HG02588 (cell line): Measurements from ENCODE around the gene LNX2.

Source experiments
- ATAC-seq: cut with Tn5 transposase; IDR thresholded peaks from one replicate; pipeline ENCODE4 v1.9.1; 2021; ENCODE audit warnings: mild to moderate bottlenecking, moderate library complexity; ENCODE audit not compliant: unreplicated experiment

The LNX2 gene

DNA sequence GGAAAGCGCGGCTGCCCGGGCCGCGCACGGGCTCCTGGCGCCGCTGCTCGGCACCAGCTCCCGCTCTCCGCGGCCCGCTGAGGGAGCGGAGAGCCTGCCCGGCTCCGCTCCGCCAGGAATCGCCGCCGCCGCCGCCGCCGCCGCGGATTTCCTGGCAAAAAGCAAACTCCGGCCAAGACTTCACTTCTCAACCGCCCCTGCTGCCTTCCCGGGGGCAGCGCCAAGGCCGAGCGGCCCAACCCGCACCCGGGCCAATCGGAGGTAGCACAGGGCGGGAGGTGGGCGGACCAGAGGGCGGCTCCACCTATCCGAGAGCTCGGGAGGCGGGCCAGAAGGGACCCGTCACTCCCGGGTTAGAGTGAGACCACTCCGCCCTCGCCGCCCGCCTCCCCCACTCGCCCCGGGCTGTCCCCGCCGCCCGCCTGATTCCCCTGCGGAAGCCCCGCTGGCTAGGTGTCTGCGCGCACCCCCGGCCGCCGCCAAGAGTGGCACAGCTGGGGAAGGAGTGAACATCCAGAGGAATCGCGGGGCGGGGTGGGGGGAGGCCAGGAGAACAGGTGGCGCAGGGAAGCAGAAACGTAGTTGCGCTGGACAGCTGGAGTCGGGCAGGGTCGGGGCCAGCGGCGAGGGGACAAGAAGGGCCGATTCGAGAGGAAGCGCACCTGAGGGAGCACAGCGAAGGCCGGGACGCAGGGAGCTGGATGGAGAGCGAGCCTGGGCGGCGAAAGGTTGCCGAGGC, at the start of gene LNX2:
LNX2 (minus strand) TSS at position 153 of the 739 bp plus-strand sequence. CDS start 38,826 bp downstream, outside the sequence.
- peak; percentile 87 for ATAC-seq

DNA sequence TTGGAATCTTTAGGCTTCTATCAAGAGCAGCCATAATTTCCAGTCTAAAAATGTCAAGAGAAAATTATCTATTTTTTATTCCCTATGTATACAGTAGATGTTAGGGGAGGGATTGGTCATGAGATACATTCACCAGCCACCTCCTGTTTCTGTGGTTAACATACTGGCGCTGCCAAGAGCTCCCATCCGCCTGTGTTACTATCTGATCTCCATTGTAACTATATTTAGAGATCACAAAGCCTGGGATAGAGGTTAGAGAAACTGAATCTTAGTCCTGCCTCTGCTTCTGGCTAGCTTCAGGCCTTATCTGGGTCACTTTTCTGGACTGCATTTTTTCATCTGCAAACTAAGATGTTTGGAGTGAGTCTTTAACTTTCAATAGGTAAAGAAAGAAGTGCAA, 47.6 kb upstream of the LNX2 start:
- ATAC-seq = no peak

DNA sequence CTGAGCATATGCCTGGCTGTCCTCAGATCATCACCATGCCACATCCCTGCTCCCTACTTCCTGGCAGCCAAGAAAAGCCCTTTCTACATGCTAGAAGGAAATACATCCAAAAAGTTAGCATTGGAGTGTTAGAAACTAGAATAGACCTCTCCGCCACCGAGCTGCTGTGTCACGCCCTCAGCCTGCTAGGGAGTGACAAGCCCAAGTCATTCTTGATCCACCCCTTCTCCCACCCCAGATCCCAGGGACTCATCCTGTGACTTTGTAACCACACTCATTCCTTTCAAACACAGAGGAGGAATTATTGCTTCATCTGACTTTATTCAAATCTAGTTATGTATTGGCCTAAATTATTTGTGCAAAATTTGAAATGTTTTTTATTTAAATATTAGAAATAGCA, 46.6 kb upstream of the LNX2 start:
- ATAC-seq = no peak

DNA sequence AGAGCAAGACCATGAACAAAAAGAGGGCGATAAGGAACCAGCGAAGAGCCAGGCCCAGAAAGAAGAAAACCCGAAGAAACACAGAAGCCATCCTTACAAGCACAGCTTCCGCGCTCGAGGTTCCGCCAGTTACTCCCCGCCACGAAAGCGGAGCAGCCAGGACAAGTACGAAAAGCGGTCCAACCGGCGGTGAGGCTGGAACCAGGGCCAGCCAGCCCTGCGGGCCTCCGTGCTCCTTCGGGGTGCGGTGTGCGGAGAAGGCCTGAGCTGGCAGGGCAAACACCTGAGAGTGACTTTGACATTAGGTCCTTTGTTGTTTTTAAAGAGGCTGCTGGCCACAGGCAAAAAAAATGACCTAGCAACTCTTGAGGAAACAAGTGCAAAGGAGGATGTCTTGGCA, 45.4 kb upstream of the LNX2 start:
- no peak for ATAC-seq

DNA sequence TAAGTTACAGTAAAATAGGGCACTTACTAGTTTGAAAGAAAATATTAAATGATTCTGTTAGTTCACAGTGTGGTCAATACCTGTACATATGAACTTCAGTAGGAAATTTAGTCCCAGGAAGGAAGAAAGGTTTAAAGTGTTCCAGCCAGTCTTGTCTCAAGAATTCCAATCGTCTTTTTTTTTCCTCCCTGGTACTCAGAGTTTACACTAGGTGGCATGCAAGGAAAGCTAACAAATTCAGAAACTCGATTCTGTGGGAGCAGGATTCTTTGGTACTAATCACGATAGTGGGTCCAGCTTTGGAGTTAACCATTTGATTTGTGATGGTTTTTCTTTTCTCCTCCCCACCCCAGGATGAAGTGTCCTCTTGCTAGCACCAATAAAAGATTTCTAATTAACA, 45.0 kb upstream of the LNX2 start:
- ATAC-seq = no peak

DNA sequence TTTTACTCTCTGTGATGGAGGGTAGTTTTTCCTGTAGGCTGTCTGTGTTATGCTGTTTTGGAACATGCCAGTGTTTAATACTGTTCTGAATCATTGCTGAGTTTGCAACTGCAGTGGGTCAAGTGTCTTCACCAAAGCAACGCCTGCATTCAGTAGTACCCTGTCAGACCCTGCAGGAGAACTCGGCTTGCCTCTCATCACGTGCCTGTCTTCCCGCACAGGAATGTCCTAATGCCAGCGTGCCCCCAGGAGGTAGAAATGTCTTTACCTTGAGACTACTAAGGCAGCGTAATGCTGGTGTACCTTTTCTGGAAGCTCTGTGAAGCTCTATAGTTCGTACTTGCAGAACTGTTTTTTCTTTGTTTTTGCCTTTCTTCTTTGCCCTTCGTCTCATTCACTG, 43.6 kb upstream of the LNX2 start:
- no peak for ATAC-seq

DNA sequence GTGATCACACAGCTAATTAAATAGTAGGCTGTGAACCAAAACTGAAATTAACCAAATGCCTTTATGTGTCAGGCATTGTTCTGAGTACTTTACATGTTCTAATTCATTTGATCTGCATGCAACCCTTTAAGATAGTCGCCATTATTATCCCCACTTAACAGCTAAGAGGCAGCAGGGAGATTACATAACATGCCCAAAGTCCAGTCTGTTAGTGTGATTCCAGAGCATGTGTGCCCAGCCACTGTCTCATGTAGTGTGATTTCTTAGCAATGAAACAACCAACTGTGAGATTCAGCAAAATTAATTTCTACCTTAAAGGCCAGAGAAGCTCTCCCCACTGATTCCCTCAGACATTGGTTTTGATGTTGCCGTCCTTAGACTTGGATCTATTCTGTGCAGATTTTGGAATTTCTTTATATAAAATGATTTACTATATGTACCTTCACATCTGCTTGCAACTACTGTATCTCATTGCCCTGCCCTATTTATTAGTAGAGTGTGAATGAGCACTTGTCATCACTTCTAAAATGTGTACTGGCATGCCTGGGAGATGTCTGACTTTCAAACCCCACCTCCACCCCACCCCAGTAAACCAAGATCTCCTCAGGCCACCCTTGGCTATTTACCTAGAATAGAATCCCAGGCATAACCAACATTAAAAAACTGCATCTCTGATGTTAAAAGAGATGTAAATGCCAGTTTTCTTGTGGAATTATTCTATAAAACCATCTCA, 42.6 kb upstream of the LNX2 start:
- no peak for ATAC-seq

DNA sequence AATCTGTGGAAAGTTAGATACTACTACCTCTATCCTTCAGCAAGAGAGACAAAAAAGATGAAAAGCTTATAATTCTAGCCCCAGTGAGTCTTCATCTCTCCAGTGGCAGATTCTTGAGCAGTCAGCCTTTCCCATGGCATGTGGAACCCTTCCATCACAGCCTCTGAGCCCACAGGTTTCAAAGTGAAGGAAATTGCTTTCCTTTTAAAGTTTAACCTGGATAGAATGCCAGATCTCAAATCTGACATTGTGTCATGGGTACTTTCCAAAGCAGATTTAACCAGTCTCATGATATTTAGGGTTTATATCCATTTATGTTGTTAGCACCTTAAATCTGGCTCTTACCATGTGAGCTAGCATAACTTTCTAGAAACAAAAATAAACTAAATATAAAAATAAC, 40.7 kb upstream of the LNX2 start:
- ATAC-seq = no peak

DNA sequence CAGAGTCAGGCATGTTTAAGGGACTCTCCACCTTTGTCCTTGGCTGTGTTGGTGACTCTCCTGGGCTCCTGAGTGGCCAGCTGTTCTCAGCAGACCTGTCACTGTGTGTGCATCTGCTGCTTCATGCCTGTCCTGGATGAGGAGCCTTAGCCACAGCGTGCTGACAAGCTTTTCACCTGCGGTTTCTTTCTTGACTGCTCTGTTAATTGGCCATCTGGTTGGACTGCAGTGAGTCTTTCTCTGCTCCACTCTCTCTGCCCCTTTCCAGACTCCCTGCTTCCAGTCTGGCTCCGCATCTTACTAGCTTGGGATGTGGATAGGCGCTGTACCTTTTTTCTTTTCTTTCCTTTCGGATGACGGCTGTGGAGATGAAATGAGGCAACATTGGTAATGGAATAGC, 40.2 kb upstream of the LNX2 start:
- no peak for ATAC-seq

DNA sequence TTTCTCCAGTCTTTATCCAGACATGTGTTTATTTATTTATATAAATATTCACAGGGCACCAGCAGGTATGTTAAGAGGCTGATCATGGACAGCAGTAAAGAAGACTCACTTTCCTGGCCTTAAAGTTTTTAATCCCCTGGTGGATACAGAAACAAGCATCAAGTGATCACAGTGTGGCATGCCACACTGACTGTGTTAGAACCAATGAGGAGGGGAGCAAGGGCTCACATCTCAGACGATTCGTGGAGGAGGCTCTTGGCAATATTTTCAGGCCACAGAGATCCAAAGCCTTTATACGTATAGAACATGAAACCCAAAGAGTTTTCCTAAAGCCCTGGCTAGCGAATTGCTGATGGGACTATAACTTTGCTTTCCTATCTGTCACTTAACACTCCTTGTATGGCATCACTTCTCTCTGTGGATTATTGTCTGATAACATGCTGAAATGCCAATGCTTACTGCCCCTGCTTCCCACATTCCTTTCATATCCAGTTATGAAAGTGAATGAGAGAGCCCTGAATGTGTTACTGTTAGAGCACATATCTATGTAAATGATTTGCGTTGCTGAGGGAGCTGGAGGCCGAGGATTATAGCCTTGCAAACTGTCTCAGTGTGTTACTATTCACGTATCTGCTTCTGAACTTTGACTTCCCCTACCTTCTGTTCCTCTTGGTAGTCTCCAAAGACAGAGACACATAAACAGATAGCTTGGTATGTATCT, 39.0 kb upstream of the LNX2 start:
- ATAC-seq = no peak

DNA sequence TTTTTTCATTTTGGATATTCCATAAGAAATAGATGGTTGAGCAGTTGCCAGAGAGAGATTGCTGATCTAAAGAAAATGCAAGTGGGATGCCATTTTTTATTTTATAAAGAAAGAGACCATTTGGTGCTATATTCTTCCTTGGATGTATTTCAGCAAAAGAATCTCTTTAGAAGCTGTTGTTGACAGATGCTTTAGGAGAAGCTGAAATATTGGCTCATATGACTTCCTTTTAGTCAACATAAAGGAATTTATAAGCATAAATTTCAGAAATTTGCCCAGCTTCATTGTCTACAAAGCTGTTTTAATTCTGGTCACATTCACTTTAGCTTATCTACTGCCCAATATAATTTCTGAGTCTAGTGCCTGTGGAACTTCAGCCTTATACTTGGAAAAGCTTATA, 38.2 kb upstream of the LNX2 start:
- ATAC-seq = no peak

DNA sequence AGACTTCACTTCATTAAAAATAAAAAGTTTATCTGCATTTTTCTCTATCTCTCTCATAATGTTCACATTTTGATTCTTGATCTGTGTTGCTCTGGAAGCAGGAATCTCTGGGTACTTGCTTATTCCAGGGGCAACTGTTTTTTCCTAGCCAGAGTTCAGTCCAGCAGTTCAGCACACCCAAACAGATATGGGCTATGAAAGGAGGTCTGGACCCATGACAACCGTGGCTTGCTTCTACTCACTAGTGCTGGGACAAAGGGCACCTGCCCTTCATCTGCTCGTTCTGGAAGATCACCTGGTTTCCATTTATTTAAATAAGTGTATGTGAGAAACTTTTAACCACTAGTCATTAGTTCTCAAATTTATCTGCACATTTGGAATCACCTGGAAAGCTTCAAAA, 37.4 kb upstream of the LNX2 start:
- ATAC-seq = no peak

DNA sequence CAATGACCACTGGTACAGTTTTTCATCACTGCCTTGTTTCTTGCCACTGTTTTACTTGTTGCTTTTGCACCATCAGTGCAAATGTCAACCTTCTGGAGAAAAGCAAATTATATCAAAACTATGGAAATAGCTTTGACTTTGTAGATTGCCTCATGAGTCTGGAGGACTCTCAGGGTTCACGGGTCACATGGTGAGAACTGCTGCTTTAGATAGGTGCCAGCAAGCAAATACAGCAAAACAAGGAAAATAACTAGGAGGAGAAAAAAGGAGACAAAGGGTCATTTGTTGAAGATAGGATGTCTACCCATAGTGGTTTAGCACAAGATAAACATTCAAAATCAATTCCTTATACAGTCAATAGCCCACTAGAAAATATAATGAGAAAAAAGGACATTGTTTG, 34.5 kb upstream of the LNX2 start:
- ATAC-seq = no peak

DNA sequence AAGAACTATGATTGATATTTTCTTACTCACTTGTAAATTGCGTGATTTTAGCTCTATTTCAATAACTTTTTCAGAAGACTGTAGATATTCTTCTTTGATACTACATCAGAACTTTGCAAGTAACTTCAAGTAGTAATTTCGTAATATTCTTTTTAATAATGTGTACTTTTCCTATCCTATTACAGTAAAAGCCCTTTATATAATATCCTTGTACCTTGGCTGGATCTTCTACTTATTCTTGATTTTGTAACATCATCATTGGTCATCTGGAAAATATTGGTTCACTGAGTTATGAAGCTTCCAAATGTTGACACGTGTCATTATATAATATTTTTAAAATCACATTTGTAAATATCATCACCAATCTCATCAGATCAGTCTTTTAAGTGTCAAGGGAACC, 33.7 kb upstream of the LNX2 start:
- ATAC-seq = no peak

DNA sequence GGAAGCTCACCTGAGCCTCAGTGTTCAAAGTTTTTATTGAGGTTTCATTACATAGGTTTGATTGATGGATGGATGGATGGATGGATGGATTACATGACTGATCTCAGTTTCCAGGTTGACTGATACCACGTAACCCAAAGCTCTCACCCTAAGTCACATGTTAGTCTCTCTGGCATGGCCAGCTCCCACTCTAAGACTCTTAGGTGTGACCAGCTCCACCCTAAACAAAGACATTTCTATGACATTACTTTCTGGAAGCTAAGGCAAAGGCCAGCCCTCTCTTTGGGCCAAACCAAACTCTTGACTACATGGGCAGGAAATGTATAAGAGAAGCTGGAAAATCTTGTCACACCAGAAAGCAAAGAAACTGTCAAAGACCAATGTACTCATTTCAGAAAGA, 30.0 kb upstream of the LNX2 start:
- no peak for ATAC-seq

DNA sequence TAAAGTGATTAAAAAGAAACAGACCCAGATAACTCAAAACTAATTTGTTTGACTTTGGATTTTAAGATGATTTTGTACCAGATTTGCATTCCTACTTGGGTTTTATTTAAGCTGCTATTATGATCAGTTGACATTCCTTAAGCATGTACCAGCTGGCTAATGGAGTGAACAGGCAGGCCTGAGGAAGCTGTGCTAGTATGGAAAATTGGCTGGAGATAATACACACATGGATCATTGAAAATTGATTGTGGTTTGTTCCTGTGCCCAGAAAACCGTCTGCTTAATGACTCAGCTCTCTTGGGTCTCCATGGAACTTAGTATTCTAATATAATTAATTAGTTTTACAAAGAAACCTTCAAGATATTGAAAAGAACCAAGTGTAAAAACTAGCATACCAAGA, 24.0 kb upstream of the LNX2 start:
- ATAC-seq = no peak

DNA sequence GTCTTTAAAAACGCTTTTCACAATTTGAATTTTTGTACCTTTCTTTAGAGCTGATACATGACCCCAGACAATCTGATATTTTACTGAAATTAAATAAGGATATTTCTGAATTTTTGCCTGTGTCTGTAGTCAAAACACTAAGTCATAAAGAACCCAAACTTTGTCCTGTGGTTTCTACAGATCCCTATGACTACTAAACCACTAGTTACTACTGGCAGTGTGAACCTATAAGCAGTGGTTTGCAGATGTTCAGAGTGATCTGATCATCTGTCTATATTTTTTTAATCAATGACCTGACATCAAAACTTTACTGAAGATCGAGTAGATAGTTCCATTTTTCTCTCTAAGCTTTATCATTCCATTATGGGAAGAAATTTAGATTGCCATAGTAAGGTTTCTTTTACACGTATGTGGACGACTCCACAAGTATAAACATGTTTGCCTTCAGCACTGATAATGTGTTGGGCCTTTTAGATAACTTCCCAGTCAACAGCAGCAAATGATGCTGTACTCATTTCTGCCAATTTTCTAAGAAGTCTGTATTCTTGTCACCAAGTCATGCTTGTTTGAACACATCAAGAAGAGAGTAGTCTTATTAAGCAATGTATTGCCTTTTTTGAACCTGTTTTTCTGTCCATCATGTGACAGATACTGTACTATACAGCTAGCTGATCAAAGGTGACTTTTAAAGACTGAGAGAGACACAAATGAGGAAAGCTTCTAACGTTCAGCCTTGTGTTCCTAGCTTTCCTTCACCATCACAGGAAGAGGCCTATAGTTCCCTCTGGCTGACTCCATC, 23.2 kb upstream of the LNX2 start:
- no peak for ATAC-seq

DNA sequence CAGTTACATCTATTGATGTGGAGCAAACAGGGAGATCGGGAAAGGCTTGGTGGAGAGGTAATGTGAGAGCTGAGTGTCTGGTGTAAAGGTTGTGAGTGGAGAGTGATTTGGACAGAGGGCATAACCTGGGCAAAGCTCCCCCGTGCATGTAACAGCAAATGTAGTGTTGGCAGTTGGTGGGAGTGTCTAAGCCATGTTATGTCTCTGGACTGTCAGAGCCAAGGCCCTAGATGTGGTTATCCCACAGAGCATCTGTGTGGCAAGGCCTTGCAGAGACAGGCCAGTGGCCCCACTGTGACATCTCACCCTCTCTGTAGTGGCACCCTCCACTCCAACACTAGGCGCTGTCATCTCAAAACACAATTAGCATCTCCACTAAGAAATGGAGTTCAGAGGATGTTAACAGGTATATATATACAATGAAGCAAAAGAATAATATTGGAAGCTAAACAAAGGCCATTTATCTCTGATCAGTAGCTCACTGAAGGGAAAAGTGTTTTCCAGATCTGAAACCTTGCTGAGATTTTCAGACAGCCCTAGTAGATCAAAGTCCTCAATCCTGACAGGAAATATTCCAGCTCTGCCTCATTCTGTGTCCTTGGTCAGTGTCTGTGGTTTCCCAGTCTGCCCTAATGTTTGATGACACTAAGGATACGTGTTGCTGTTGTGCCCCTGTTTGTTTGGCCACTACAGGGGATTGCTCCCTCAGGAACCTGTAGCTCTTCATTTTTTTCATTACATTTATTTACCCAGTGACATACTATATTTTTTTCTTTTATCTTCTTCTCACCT, 21.6 kb upstream of the LNX2 start:
- ATAC-seq = no peak

DNA sequence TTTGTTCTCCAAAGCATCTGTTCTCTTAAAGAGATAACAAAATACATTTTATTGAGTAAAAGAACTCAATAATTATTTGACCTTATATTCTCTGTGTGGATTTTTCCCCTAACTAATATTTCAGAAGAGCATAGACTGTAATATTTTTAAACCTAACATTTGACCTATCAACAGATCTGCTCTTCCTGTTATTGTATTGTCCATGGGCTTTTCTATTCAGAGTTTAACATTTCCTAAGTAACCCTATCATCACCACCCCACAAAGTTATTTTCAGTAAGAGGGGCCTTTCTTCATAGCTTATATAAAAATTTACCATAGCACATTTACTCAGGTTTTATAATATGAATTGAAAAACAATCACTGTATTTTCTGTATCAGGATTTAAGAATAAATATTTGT, 18.9 kb upstream of the LNX2 start:
- ATAC-seq = no peak

DNA sequence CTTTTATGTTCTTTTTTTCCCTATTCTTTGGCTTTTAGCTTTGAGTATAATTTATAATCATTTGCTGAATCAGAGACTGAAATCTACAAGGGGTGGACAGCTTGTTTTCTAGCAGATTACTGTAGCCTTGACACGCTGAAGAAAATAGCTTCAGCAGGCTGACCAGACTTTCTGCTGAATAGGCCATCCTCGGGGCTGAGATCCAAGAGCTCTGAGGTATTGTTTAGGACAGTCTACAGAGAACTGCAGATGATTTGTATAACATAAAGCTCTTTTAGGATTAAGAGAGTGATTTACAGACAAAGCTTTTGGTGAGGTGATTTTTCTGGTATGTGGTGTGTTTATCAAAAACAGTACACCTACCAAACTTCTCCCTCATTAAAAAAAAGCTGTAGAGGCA, 18.2 kb upstream of the LNX2 start:
- ATAC-seq = no peak
